Measurements from ENCODE around the gene STK32B. TPM values are rescaled to one million over a fixed set of nuclear protein-coding genes. Genes with fewer than 3 reads are reported as not detected.

The STK32B gene
- total and polyA plus RNA-seq, 4 donors, result 0.02 to 0.28 (median 0.08) TPM; not detected in 1

GRCh38 chr4:5212255-5213013 lies 161.2 kb downstream of the STK32B start:
- 71% methylated on average over 14 of the region's 14 CpGs for WGBS

GRCh38 chr4:5213087-5213595 lies 161.9 kb downstream of the STK32B start:
- WGBS, result 65% methylated on average over 4 of the region's 4 CpGs
- no peak overlapping the region for H3K4me3 ChIP-seq (ENCODE audit: low read depth in 1 of 3, low read length in 3 of 3)

More at GRCh38 chr4:5212255-5213013, 161.2 kb downstream of the STK32B start:
- Histone ChIP-seq H3K4me1 (ENCODE audit: control insufficient read depth in 4 of 4, insufficient read depth in 4 of 4, low read length in 3 of 4) (no peaks in the 10 kb centered on the region), H3K27ac (ENCODE audit: low read depth in 1 of 2, low read length in 2 of 2) (no peak overlapping the region), H3K36me3 (ENCODE audit: control insufficient read depth in 4 of 4, insufficient read depth in 3 of 4, low read depth in 1 of 4, low read length in 3 of 4) (no peaks in the 10 kb centered on the region), H3K4me3 (ENCODE audit: low read depth in 1 of 3, low read length in 3 of 3) (no peak overlapping the region), H3K27me3 (ENCODE audit: control insufficient read depth in 4 of 4, insufficient read depth in 4 of 4, low read length in 3 of 4) (peaks cover 0 to 7% (median 0%) of the 10 kb centered on the region in 4 donors), H3K9ac (ENCODE audit: low read depth in 1 of 2, low read length in 2 of 2) (no peak overlapping the region), H3K9me3 (ENCODE audit: control insufficient read depth in 4 of 4, low read length in 3 of 4) (no peaks in the 10 kb centered on the region)
- TF ChIP-seq SP1 (IDR thresholded peaks at IDR 0.05) (no peak), RXRA (IDR thresholded peaks at IDR 0.05) (no peak), YY1 (IDR thresholded peaks at IDR 0.05) (no peak), ZBTB33 (IDR thresholded peaks at IDR 0.05) (no peak), HNF4G (IDR thresholded peaks at IDR 0.05) (no peak), FOXA1 (IDR thresholded peaks at IDR 0.05) (no peak)
- TF ChIP-seq, protein P1, sequence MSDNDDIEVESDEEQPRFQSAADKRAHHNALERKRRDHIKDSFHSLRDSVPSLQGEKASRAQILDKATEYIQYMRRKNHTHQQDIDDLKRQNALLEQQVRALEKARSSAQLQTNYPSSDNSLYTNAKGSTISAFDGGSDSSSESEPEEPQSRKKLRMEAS (IDR thresholded peaks at IDR 0.05), result no peak
- no peak for DNase-seq (ENCODE audit: low spot score)

More at GRCh38 chr4:5213087-5213595, 161.9 kb downstream of the STK32B start:
- Histone ChIP-seq H3K9me3 (ENCODE audit: control insufficient read depth in 4 of 4, low read length in 3 of 4) (no peaks in the 10 kb centered on the region), H3K27me3 (ENCODE audit: control insufficient read depth in 4 of 4, insufficient read depth in 4 of 4, low read length in 3 of 4) (peaks cover 0 to 4% (median 0%) of the 10 kb centered on the region in 4 donors), H3K4me1 (ENCODE audit: control insufficient read depth in 4 of 4, insufficient read depth in 4 of 4, low read length in 3 of 4) (no peaks in the 10 kb centered on the region), H3K9ac (ENCODE audit: low read depth in 1 of 2, low read length in 2 of 2) (no peak overlapping the region), H3K36me3 (ENCODE audit: control insufficient read depth in 4 of 4, insufficient read depth in 3 of 4, low read depth in 1 of 4, low read length in 3 of 4) (no peaks in the 10 kb centered on the region), H3K27ac (ENCODE audit: low read depth in 1 of 2, low read length in 2 of 2) (no peak overlapping the region)
- no peak for DNase-seq (ENCODE audit: low spot score)
- TF ChIP-seq CTCF (IDR thresholded peaks at IDR 0.05; ENCODE audit: low read depth, low read length, missing input control), result no peak
- no peak for TF ChIP-seq HNF4A (conservative IDR thresholded peaks at IDR 0.05)
- no peak for TF ChIP-seq EGR1 (IDR thresholded peaks at IDR 0.05; ENCODE audit: low read depth in 2 of 2)
- no peak for TF ChIP-seq ZBTB33 (IDR thresholded peaks at IDR 0.05)
- no peak for TF ChIP-seq NR2F2 (IDR thresholded peaks at IDR 0.05)
- TF ChIP-seq ATF3 (IDR thresholded peaks at IDR 0.05), result no peak
- TF ChIP-seq RAD21 (IDR thresholded peaks at IDR 0.05), result no peak
- no peak for TF ChIP-seq HNF4G (IDR thresholded peaks at IDR 0.05)
- no peak for TF ChIP-seq YY1 (IDR thresholded peaks at IDR 0.05)
- TF ChIP-seq FOXA2 (IDR thresholded peaks at IDR 0.05), result no peak
- no peak for TF ChIP-seq RXRA (IDR thresholded peaks at IDR 0.05)
- TF ChIP-seq GABPA (IDR thresholded peaks at IDR 0.05 in 1 of 2, conservative IDR thresholded peaks at IDR 0.05 in 1 of 2), result no peak
- TF ChIP-seq, protein P1 (IDR thresholded peaks at IDR 0.05), result no peak
- no peak for TF ChIP-seq JUND (IDR thresholded peaks at IDR 0.05)
- no peak for TF ChIP-seq TAF1 (conservative IDR thresholded peaks at IDR 0.05)
- no peak for TF ChIP-seq SP1 (IDR thresholded peaks at IDR 0.05)
- no peak for TF ChIP-seq FOXA1 (IDR thresholded peaks at IDR 0.05)

All from liver (tissue), 9 donors.